H9 (cell line): ENCODE data around the gene SDR39U1. TPM values are rescaled to one million over a fixed set of nuclear protein-coding genes. Genes with fewer than 3 reads are reported as not detected.

Experiments used
- DNase-seq: peaks from one replicate; pipeline ENCODE4 v3.0.0-alpha.2; 2017
- H2AFZ ChIP-seq: one replicate; pipeline ENCODE4 v1.6.1; 2013; ENCODE audit warnings: mild to moderate bottlenecking, low read length, control low read depth, moderate library complexity
- H2AK5ac ChIP-seq: 2 replicates; pipeline ENCODE4 v1.6.1; 2013; ENCODE audit warnings: low read length, control low read depth, mixed read lengths; ENCODE audit not compliant: insufficient read length
- H2BK120ac ChIP-seq: one replicate; pipeline ENCODE4 v1.6.1; 2013; ENCODE audit warnings: low read depth, mild to moderate bottlenecking, low read length, control low read depth, inconsistent platforms; ENCODE audit not compliant: poor library complexity, severe bottlenecking
- H2BK12ac ChIP-seq: 2 replicates; pipeline ENCODE4 v1.6.1; 2013; ENCODE audit warnings: low read length, control low read depth, mixed read lengths, low read depth; ENCODE audit not compliant: insufficient read length
- H2BK15ac ChIP-seq: 2 replicates; pipeline ENCODE4 v1.6.1; 2013; ENCODE audit warnings: low read depth, low read length, control low read depth
- H2BK20ac ChIP-seq: one replicate; pipeline ENCODE4 v1.6.1; 2013; ENCODE audit warnings: low read depth, mild to moderate bottlenecking, low read length, control low read depth, inconsistent platforms; ENCODE audit not compliant: poor library complexity, severe bottlenecking
- H2BK5ac ChIP-seq: 2 replicates; pipeline ENCODE4 v1.6.1; 2013; ENCODE audit warnings: low read length, control low read depth, mixed read lengths; ENCODE audit not compliant: insufficient read length
- H3K14ac ChIP-seq: 2 replicates; pipeline ENCODE4 v1.6.1; 2013; ENCODE audit warnings: low read length, control low read depth; ENCODE audit not compliant: insufficient read depth
- H3K18ac ChIP-seq: 2 replicates; pipeline ENCODE4 v1.6.1; 2013; ENCODE audit warnings: low read depth, mild to moderate bottlenecking, mixed read lengths, low read length, control low read depth; ENCODE audit not compliant: insufficient read length
- H3K23ac ChIP-seq: 2 replicates; pipeline ENCODE4 v1.6.1; 2013; ENCODE audit warnings: low read length, control low read depth, mixed read lengths, low read depth; ENCODE audit not compliant: insufficient read length
- H3K23me2 ChIP-seq: 2 replicates; pipeline ENCODE4 v1.6.1; 2013; ENCODE audit warnings: low read depth, mild to moderate bottlenecking, mixed read lengths, low read length, control low read depth; ENCODE audit not compliant: insufficient read length, poor library complexity, severe bottlenecking
- H3K27ac ChIP-seq: 2 replicates; pipeline ENCODE4 v1.5.1; 2013; ENCODE audit warnings: low read length, control low read depth, mixed read lengths, low read depth; ENCODE audit not compliant: insufficient read length
- H3K27me3 ChIP-seq: 2 replicates; pipeline ENCODE4 v1.6.1; 2013; ENCODE audit warnings: low read length, control low read depth, inconsistent platforms; ENCODE audit not compliant: insufficient read depth
- H3K4ac ChIP-seq: 2 replicates; pipeline ENCODE4 v1.6.1; 2013; ENCODE audit warnings: low read depth, mild to moderate bottlenecking, control low read depth, inconsistent platforms, low read length, moderate library complexity
- H3K4me1 ChIP-seq: 2 replicates; pipeline ENCODE4 v1.6.1; 2013; ENCODE audit warnings: low read length, control low read depth, inconsistent platforms; ENCODE audit not compliant: insufficient read depth
- H3K4me2 ChIP-seq: 2 replicates; pipeline ENCODE4 v1.6.1; 2013; ENCODE audit warnings: low read length, control low read depth, mixed read lengths; ENCODE audit not compliant: insufficient read length, insufficient read depth
- H3K56ac ChIP-seq: 2 replicates; pipeline ENCODE4 v1.6.1; 2013; ENCODE audit warnings: low read depth, mild to moderate bottlenecking, mixed read lengths, low read length, control low read depth; ENCODE audit not compliant: insufficient read length
- H3K79me1 ChIP-seq: 2 replicates; pipeline ENCODE4 v1.6.1; 2013; ENCODE audit warnings: low read depth, mild to moderate bottlenecking, moderate library complexity, low read length, control low read depth, inconsistent platforms; ENCODE audit not compliant: insufficient read depth, poor library complexity, severe bottlenecking
- H3K79me2 ChIP-seq: 2 replicates; pipeline ENCODE4 v1.6.1; 2013; ENCODE audit warnings: low read length, control low read depth, inconsistent platforms; ENCODE audit not compliant: insufficient read depth
- H3K9ac ChIP-seq: 2 replicates; pipeline ENCODE4 v1.6.1; 2013; ENCODE audit warnings: low read length, control low read depth, mixed read lengths; ENCODE audit not compliant: insufficient read length; ENCODE audit errors: extremely low read depth
- H3K9me3 ChIP-seq: one replicate; pipeline ENCODE4 v1.6.1; 2013; ENCODE audit warnings: low read depth, low read length, inconsistent platforms; ENCODE audit not compliant: control insufficient read depth
- H3T11ph ChIP-seq: one replicate; pipeline ENCODE4 v1.6.1; 2013; ENCODE audit warnings: mild to moderate bottlenecking, low read length, control low read depth, inconsistent platforms
- H4K20me1 ChIP-seq: one replicate; pipeline ENCODE4 v1.6.1; 2013; ENCODE audit not compliant: control insufficient read depth, insufficient read length, insufficient read depth
- H4K5ac ChIP-seq: 2 replicates; pipeline ENCODE4 v1.6.1; 2013; ENCODE audit warnings: low read depth, mild to moderate bottlenecking, mixed read lengths, low read length, control low read depth; ENCODE audit not compliant: insufficient read length
- H4K8ac ChIP-seq: replicated peaks from 2 replicates; pipeline ENCODE4 v1.6.1; 2013; ENCODE audit warnings: low read length, control low read depth, mixed read lengths, low read depth; ENCODE audit not compliant: insufficient read length
- H4K91ac ChIP-seq: 2 replicates; pipeline ENCODE4 v1.6.1; 2013; ENCODE audit warnings: low read depth, mild to moderate bottlenecking, moderate library complexity, mixed read lengths, low read length, control low read depth; ENCODE audit not compliant: insufficient read length
- H3K27ac Mint-ChIP-seq, 3 experiments: 2 replicates in 2 of 3; 3 replicates in 1 of 3; pipeline ENCODE4 v1.8.0; 2020 to 2021; ENCODE audit warnings: mixed read lengths in 3 of 3, mild to moderate bottlenecking in 1 of 3, moderate library complexity in 1 of 3
- H3K27me3 Mint-ChIP-seq: 2 replicates; pipeline ENCODE4 v1.8.0; 2021; ENCODE audit warnings: low read depth, mild to moderate bottlenecking, moderate library complexity, mixed read lengths
- H3K36me3 Mint-ChIP-seq, 3 experiments: 2 replicates in 2 of 3; 3 replicates in 1 of 3; pipeline ENCODE4 v1.8.0; 2020 to 2021; ENCODE audit warnings: low read depth in 3 of 3, mixed read lengths in 3 of 3; ENCODE audit not compliant: insufficient read depth in 1 of 3
- H3K4me1 Mint-ChIP-seq, 2 experiments: 2 replicates each; pipeline ENCODE4 v1.8.0; 2020; ENCODE audit warnings: mixed read lengths in 2 of 2
- H3K4me3 Mint-ChIP-seq, 2 experiments: 2 replicates in 1 of 2; 3 replicates in 1 of 2; pipeline ENCODE4 v1.8.0; 2020 to 2021; ENCODE audit warnings: mild to moderate bottlenecking in 2 of 2, mixed read lengths in 2 of 2, moderate library complexity in 1 of 2
- H3K9me3 Mint-ChIP-seq, 2 experiments: 2 replicates in 1 of 2; 3 replicates in 1 of 2; pipeline ENCODE4 v1.8.0; 2020; ENCODE audit warnings: mild to moderate bottlenecking in 2 of 2, mixed read lengths in 2 of 2, moderate library complexity in 1 of 2
- WGBS: extraction: QIAGEN DNeasy Blood & Tissue Kit; methylation state at CpG from one replicate; pipeline ENCODE4 v1.1.7; 2013; ENCODE audit warnings: missing lambda C conversion rate, low lambda C conversion rate, mixed read lengths; ENCODE audit not compliant: insufficient read length; ENCODE audit errors: extremely low coverage; 5-methylcytosine and 5-hydroxymethylcytosine counted together
- total RNA-seq: library from RNA; stranded (reverse); gene quantifications from 2 replicates; pipeline ENCODE4 v1.2.1, GENCODE V29; 2021
- TF ChIP-seq, protein P1 (sequence below): fragments of 200-600 bp; sonication (generic); conservative IDR thresholded peaks from 3 replicates; pipeline ENCODE4 v1.8.0; 2021; ENCODE audit warnings: antibody characterized with exemption, mild to moderate bottlenecking

The SDR39U1 gene
- total RNA-seq, 1 experiment from 2014 or later: 56.2 TPM

DNA sequence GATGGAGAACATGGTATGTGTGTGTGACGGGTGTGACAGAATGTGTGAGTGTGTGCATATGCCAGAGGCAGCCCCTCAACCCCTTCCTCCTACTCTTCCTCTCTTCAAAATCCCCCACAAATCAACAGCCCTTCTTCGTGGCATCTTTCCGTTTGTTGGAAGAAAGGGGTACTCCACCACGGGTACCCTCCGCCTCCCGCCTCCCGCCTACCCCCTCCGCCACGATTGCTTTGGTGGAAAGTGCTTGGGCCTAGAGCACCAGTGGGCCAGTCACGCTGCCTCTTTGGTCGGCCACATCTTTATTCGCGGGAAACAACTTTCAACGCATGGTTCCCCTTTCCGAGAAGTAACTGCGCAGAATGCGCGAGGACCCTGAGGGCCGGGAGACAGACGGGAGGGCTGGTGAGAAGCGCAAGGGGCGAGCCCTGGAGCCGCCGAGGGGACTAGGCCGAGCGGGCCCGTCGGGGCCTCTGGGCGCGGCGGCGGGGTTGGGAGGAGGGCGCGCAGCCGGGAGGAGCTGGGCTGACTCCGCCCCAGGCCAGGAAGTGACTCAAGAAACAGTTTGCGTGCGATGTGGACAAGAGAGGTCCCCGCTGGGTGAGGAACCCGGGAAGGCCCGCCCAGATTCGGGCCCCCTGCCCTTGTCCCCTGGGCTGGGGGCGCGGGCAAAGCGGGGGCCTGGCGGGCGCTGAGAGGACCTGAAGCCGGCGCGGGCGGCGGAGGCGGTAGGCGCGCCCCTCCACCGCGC, 13.0 kb downstream of the SDR39U1 start, which contains the start of the genes CBLN3 and KHNYN:
CBLN3 (minus strand) TSS at position 274 of the 748 bp plus-strand sequence. CDS start 614 bp downstream, outside the sequence.
KHNYN (plus strand) TSS at position 560 of the 748 bp plus-strand sequence. CDS start 777 bp downstream, outside the sequence.
- H3K4me2 ChIP-seq: peak within 1 kb of the TSS; percentile 98
- no peak within 1 kb of the TSS for H2BK12ac ChIP-seq
- no peaks in the 10 kb centered on the region for H3K79me2 ChIP-seq
- H2BK20ac ChIP-seq: no peak within 1 kb of the TSS
- no peaks in the 10 kb centered on the region for H3K79me1 ChIP-seq
- H3K27ac ChIP-seq: no peak within 1 kb of the TSS
- WGBS: no CpG with 5 or more reads among the region's 57 CpGs
- H2AK5ac ChIP-seq: no peak within 1 kb of the TSS
- H3K23ac ChIP-seq: no peak within 1 kb of the TSS
- no peak within 1 kb of the TSS for H3K9ac ChIP-seq
- Mint-ChIP-seq H3K36me3 (peaks cover 0 to 21% (median 16%) of the 10 kb centered on the region in 3 experiments; a peak in 5 of 7 replicates), H3K4me3 (peak within 1 kb of the TSS; percentile 75 to 85), H3K27me3 (peaks cover 8% of the 10 kb centered on the region), H3K4me1 (peaks cover 29 to 30% of the 10 kb centered on the region in 2 experiments), H3K9me3 (no peaks in the 10 kb centered on the region), H3K27ac (peak within 1 kb of the TSS; percentile 48 to 90 (median 89); a peak in 4 of 7 replicates)
- no peak within 1 kb of the TSS for H2BK15ac ChIP-seq
- no peak within 1 kb of the TSS for H3K18ac ChIP-seq
- H3K4me1 ChIP-seq: peaks cover 3% of the 10 kb centered on the region; the same call in 1 of the 2 replicates
- DNase-seq: peak; percentile 89
- no peak within 1 kb of the TSS for H4K5ac ChIP-seq
- no peak within 1 kb of the TSS for H4K91ac ChIP-seq
- no peak within 1 kb of the TSS for H2AFZ ChIP-seq
- peak within 1 kb of the TSS; percentile 27 for H3K14ac ChIP-seq
- TF ChIP-seq, protein P1, sequence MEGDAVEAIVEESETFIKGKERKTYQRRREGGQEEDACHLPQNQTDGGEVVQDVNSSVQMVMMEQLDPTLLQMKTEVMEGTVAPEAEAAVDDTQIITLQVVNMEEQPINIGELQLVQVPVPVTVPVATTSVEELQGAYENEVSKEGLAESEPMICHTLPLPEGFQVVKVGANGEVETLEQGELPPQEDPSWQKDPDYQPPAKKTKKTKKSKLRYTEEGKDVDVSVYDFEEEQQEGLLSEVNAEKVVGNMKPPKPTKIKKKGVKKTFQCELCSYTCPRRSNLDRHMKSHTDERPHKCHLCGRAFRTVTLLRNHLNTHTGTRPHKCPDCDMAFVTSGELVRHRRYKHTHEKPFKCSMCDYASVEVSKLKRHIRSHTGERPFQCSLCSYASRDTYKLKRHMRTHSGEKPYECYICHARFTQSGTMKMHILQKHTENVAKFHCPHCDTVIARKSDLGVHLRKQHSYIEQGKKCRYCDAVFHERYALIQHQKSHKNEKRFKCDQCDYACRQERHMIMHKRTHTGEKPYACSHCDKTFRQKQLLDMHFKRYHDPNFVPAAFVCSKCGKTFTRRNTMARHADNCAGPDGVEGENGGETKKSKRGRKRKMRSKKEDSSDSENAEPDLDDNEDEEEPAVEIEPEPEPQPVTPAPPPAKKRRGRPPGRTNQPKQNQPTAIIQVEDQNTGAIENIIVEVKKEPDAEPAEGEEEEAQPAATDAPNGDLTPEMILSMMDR: no peak
- H3K9me3 ChIP-seq: no peaks in the 10 kb centered on the region
- H3K56ac ChIP-seq: no peak within 1 kb of the TSS
- no peak within 1 kb of the TSS for H3K4ac ChIP-seq
- H2BK5ac ChIP-seq: no peak within 1 kb of the TSS
- no peak within 1 kb of the TSS for H2BK120ac ChIP-seq
- peaks cover 7% of the 10 kb centered on the region for H3K23me2 ChIP-seq
- no peaks in the 10 kb centered on the region for H3K27me3 ChIP-seq
- H4K8ac ChIP-seq: no peak within 1 kb of the TSS
- no peak within 1 kb of the TSS for H3T11ph ChIP-seq
- peaks cover 2% of the 10 kb centered on the region for H4K20me1 ChIP-seq
